HepG2 (cell line): ENCODE data around the gene ARHGAP33. TPM values are rescaled to one million over a fixed set of nuclear protein-coding genes. Genes with fewer than 3 reads are reported as not detected.
A peak's percentile ranks its signal among the peaks of the same experiment; 100 is the strongest.

Experiments used
- LCORL ChIP-seq, 2 experiments: fragments of 450-650 bp in 1 of 2; sonication (generic) in 1 of 2; formaldehyde crosslinking in 1 of 2; IDR thresholded peaks; 2 replicates each; pipeline versions ENCODE4 v1.5.0 to v1.6.1; 2017 to 2020; ENCODE audit warnings: antibody characterized with exemption in 1 of 2, missing genetic modification reagents in 1 of 2
- NCOA2 ChIP-seq: sonication (generic); formaldehyde crosslinking; IDR thresholded peaks from 2 replicates; pipeline ENCODE4 v1.8.0; 2022; ENCODE audit warnings: inconsistent platforms
- NFYC ChIP-seq: IDR thresholded peaks from 2 replicates; pipeline ENCODE4 v1.6.1; 2016; ENCODE audit warnings: missing genetic modification reagents, missing compliant biosample characterization
- NR2C2 ChIP-seq: sonication (generic); formaldehyde crosslinking; IDR thresholded peaks from 2 replicates; pipeline ENCODE4 v1.4.0; 2020; ENCODE audit warnings: missing genetic modification reagents, mild to moderate bottlenecking, moderate library complexity, borderline replicate concordance
- PPARG ChIP-seq: conservative IDR thresholded peaks from 2 replicates; pipeline ENCODE4 v1.6.1; 2016; ENCODE audit warnings: missing biosample characterization, missing genetic modification reagents
- SALL1 ChIP-seq: sonication (generic); formaldehyde crosslinking; IDR thresholded peaks from 2 replicates; pipeline ENCODE4 v1.8.0; 2022; ENCODE audit warnings: mild to moderate bottlenecking, missing genetic modification reagents
- polyA plus RNA-seq, 8 experiments: library from polyadenylated mRNA; depleted of rRNA in 3 of 8; stranded (reverse) in 7 of 8; unstranded in 1 of 8; fragments of >200 nt; fragmentation: Illumina TruSeq in 4 of 8; extraction: Trizol in 4 of 8; gene quantifications; 2 replicates each; pipeline versions ENCODE4 v1.2.1 to v1.2.3, GENCODE V29; 2011 to 2016; ENCODE audit warnings: low read depth in 4 of 8, missing spikeins in 1 of 8, mixed read lengths in 1 of 8; ENCODE audit not compliant: insufficient read depth in 1 of 8
- total RNA-seq, 5 experiments: library from RNA; depleted of rRNA; stranded (reverse); fragments of >200 nt; fragmentation: Illumina TruSeq; extraction: Trizol; gene quantifications; 2 replicates each; pipeline ENCODE4 v1.2.3, GENCODE V29; 2016; ENCODE audit warnings: low read depth in 1 of 5
- TF ChIP-seq, protein P1 (sequence below): sonication (generic); formaldehyde crosslinking; IDR thresholded peaks from 2 replicates; pipeline ENCODE4 v1.4.0; 2020; ENCODE audit warnings: missing genetic modification reagents
- TF ChIP-seq, protein P2 (sequence below): sonication (generic); formaldehyde crosslinking; IDR thresholded peaks from 2 replicates; pipeline ENCODE4 v1.4.0; 2020; ENCODE audit warnings: missing genetic modification reagents
- TF ChIP-seq, protein P3 (sequence below): sonication (generic); formaldehyde crosslinking; IDR thresholded peaks from 2 replicates; pipeline ENCODE4 v1.5.1; 2020; ENCODE audit warnings: mild to moderate bottlenecking, missing genetic modification reagents, moderate library complexity

Gene ARHGAP33
- total and polyA plus RNA-seq, 2 of the 13 experiments (the other 11 are each of a cell fraction or from before 2014, with no cell fraction given) = 1.3 to 2.7 TPM

DNA sequence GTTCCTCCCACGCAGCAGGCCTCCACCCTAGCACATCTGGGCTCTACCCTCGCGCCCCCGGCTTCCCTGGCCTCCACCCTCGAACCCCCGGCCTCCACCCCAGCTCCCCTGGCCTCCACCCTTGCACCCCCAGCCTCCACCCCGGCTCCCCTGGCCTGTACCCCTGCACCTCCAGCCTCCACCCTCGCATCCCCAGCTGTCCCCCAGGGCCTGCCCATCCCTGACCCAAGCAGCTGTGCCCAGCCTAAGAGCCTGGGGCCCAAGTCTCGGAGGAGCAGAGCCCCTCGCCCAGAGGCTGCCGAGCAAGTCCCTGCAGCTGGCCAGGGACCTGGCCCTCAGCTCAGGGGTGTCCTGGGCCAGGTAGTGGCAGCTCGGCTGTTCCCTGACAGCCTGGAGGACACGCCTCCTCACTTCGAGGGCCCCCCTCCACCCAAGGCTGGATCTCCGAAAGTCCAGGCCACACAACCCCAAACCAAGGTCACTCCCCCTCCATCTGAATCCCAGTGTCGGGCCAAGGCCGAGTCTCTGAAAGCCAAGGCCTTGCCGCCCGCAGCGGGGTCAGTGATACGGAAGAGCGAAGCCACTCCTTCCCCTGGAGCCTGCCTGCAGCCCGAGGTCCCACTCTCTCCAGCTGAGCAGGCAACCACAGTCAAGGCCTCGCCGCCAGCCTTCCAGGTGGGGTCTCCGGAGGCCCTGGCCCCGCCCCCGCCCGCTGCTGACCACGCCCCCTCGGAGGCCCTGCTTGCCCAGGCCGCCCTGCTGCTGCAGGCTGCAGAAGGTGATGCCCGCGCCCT, 7.9 kb upstream of the ARHGAP33 start (continued):
- TF ChIP-seq PPARG (CRISPR knock-in tag) = 0 out of 2 replicates have a peak, but pooled peaks have one; percentile 13
- TF ChIP-seq, protein P1, sequence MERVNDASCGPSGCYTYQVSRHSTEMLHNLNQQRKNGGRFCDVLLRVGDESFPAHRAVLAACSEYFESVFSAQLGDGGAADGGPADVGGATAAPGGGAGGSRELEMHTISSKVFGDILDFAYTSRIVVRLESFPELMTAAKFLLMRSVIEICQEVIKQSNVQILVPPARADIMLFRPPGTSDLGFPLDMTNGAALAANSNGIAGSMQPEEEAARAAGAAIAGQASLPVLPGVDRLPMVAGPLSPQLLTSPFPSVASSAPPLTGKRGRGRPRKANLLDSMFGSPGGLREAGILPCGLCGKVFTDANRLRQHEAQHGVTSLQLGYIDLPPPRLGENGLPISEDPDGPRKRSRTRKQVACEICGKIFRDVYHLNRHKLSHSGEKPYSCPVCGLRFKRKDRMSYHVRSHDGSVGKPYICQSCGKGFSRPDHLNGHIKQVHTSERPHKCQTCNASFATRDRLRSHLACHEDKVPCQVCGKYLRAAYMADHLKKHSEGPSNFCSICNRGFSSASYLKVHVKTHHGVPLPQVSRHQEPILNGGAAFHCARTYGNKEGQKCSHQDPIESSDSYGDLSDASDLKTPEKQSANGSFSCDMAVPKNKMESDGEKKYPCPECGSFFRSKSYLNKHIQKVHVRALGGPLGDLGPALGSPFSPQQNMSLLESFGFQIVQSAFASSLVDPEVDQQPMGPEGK (CRISPR knock-in tag) = peak; percentile 38; the same call in 1 of the 2 replicates
- no peak for TF ChIP-seq LCORL (IDR thresholded peaks at IDR 0.05)
- TF ChIP-seq LCORL (CRISPR knock-in tag; IDR thresholded peaks at IDR 0.05) = 0 out of 2 replicates have a peak, but pooled peaks have one; percentile 37
- TF ChIP-seq NFYC (CRISPR knock-in tag) = no peak
- TF ChIP-seq SALL1 (CRISPR knock-in tag) = no peak
- TF ChIP-seq NCOA2 (CRISPR knock-in tag) = peak; percentile 63
- TF ChIP-seq, protein P2, sequence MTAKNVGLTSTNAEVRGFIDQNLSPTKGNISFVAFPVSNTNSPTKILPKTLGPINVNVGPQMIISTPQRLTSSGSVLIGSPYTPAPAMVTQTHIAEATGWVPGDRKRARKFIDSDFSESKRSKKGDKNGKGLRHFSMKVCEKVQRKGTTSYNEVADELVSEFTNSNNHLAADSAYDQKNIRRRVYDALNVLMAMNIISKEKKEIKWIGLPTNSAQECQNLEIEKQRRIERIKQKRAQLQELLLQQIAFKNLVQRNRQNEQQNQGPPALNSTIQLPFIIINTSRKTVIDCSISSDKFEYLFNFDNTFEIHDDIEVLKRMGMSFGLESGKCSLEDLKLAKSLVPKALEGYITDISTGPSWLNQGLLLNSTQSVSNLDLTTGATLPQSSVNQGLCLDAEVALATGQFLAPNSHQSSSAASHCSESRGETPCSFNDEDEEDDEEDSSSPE (CRISPR knock-in tag) = 0 out of 2 replicates have a peak, but pooled peaks have one; percentile 21
- TF ChIP-seq NR2C2 (CRISPR knock-in tag) = 0 out of 2 replicates have a peak, but pooled peaks have one; percentile 22
- TF ChIP-seq, protein P3, sequence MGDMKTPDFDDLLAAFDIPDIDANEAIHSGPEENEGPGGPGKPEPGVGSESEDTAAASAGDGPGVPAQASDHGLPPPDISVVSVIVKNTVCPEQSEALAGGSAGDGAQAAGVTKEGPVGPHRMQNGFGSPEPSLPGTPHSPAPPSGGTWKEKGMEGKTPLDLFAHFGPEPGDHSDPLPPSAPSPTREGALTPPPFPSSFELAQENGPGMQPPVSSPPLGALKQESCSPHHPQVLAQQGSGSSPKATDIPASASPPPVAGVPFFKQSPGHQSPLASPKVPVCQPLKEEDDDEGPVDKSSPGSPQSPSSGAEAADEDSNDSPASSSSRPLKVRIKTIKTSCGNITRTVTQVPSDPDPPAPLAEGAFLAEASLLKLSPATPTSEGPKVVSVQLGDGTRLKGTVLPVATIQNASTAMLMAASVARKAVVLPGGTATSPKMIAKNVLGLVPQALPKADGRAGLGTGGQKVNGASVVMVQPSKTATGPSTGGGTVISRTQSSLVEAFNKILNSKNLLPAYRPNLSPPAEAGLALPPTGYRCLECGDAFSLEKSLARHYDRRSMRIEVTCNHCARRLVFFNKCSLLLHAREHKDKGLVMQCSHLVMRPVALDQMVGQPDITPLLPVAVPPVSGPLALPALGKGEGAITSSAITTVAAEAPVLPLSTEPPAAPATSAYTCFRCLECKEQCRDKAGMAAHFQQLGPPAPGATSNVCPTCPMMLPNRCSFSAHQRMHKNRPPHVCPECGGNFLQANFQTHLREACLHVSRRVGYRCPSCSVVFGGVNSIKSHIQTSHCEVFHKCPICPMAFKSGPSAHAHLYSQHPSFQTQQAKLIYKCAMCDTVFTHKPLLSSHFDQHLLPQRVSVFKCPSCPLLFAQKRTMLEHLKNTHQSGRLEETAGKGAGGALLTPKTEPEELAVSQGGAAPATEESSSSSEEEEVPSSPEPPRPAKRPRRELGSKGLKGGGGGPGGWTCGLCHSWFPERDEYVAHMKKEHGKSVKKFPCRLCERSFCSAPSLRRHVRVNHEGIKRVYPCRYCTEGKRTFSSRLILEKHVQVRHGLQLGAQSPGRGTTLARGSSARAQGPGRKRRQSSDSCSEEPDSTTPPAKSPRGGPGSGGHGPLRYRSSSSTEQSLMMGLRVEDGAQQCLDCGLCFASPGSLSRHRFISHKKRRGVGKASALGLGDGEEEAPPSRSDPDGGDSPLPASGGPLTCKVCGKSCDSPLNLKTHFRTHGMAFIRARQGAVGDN (CRISPR knock-in tag) = peak; percentile 73
- TF ChIP-seq, all 625 proteins: peak for 55
